Thyroid gland (tissue), 4 donors: ENCODE results near the gene DHH. TPM values are rescaled to one million over a fixed set of nuclear protein-coding genes. Genes with fewer than 3 reads are reported as not detected.

ENCODE experiments used
- DNase-seq, 2 donors: peaks; one replicate each; pipeline ENCODE4 v3.0.0-alpha.2; 2019
- H3K27ac ChIP-seq, 3 donors: fragments of 200-600 bp; sonication (generic); 1 replicate in 2 of 3; 2 replicates in 1 of 3; pipeline ENCODE4 v1.5.1; 2016 to 2019; ENCODE audit warnings: mild to moderate bottlenecking in 1 of 3, moderate library complexity in 1 of 3
- H3K27me3 ChIP-seq: fragments of 200-600 bp; sonication (generic); one replicate; pipeline ENCODE4 v1.5.1; 2019
- H3K36me3 ChIP-seq, 2 donors: fragments of 200-600 bp; sonication (generic); one replicate each; pipeline ENCODE4 v1.5.1; 2016 to 2019
- H3K4me1 ChIP-seq, 2 donors: fragments of 200-600 bp; sonication (generic); one replicate each; pipeline ENCODE4 v1.5.1; 2017 to 2019
- H3K4me3 ChIP-seq, 3 donors: fragments of 200-600 bp; sonication (generic); replicated peaks in 1 of 3; 1 replicate in 2 of 3; 2 replicates in 1 of 3; pipeline ENCODE4 v1.5.1; 2016; ENCODE audit warnings: mild to moderate bottlenecking in 1 of 3
- H3K9me3 ChIP-seq: fragments of 200-600 bp; sonication (generic); one replicate; pipeline ENCODE4 v1.5.1; 2017
- CTCF ChIP-seq, 6 experiments: fragments of 200-600 bp in 3 of 6; fragments of 450-650 bp in 3 of 6; sonication (generic) in 3 of 6; IDR thresholded peaks; one replicate each; pipeline ENCODE4 v1.5.1; 2016 to 2019; ENCODE audit warnings: antibody characterized with exemption in 6 of 6, mild to moderate bottlenecking in 2 of 6, inconsistent platforms in 1 of 6, moderate library complexity in 1 of 6
- POLR2A ChIP-seq, 2 donors: fragments of 450-650 bp; IDR thresholded peaks; one replicate each; pipeline ENCODE4 v1.6.1; 2017; ENCODE audit warnings: antibody characterized with exemption in 2 of 2, mild to moderate bottlenecking in 2 of 2, moderate library complexity in 1 of 2
- WGBS, 2 donors: methylation state at CpG; one replicate each; pipeline ENCODE4 v1.1.5; 2017; 5-methylcytosine and 5-hydroxymethylcytosine counted together
- intact Hi-C: fragments of 100-400 bp; cut with DNase I; formaldehyde crosslinking; loops from one replicate; pipeline ENCODE4 v1.15.1; 2023
- total RNA-seq, 4 donors: library from RNA; depleted of rRNA; stranded (reverse); fragments of >200 nt; gene quantifications; one replicate each; pipeline ENCODE4 v1.2.3, GENCODE V29; 2016

Gene DHH
- total RNA-seq, 4 donors from 2014 or later = 0.17 to 0.94 (median 0.44) TPM

GRCh38 chr12:49050507-49051372 is 43.9 kb downstream of the DHH start:
- Histone ChIP-seq H3K36me3 (peaks cover 82 to 88% of the 10 kb centered on the region in 2 donors), H3K9me3 (no peaks in the 10 kb centered on the region), H3K27me3 (no peaks in the 10 kb centered on the region), H3K4me3 (no peak overlapping the region), H3K27ac (no peak overlapping the region), H3K4me1 (peaks cover 4 to 6% of the 10 kb centered on the region in 2 donors)
- intact Hi-C loops = no loop called here
- 93 to 94% methylated on average over 13 of the region's 13 CpGs for WGBS, 2 donors
- TF ChIP-seq POLR2A (IDR thresholded peaks at IDR 0.05) = no peak
- TF ChIP-seq CTCF (IDR thresholded peaks at IDR 0.05) = no peak
- DNase-seq = no peak

GRCh38 chr12:49049566-49050224 is 44.9 kb downstream of the DHH start:
- H3K27ac ChIP-seq = no peak overlapping the region
- H3K9me3 ChIP-seq = no peaks in the 10 kb centered on the region
- H3K4me1 ChIP-seq = no peaks in the 10 kb centered on the region
- no peaks in the 10 kb centered on the region for H3K27me3 ChIP-seq
- H3K36me3 ChIP-seq = peaks cover 89 to 96% of the 10 kb centered on the region in 2 donors
- TF ChIP-seq CTCF (IDR thresholded peaks at IDR 0.05) (no peak), POLR2A (IDR thresholded peaks at IDR 0.05) (no peak)
- no peak for DNase-seq
- intact Hi-C loops = no loop called here
- 90 to 91% methylated on average over 17 to 18 of the region's 20 CpGs for WGBS, 2 donors
- no peak overlapping the region for H3K4me3 ChIP-seq

DNA sequence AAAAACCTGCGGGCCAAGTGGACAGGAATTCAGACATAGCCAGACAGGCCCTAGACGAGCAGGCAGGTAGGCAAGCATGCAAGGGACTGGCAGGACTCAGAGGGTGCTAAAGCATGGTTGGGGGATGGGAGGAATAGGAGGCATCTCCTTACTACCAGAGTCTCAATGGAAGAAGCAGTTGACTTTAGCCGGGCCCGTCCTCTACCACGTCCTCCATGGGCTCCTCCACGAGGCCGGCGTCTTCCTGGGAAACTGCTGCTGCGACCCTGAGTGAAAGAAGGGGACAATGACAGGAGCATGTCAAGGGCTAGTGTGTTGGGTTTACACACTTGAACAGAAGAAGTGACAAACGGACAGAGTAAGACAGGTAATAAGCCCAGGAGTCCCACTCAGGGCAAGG is 45.6 kb downstream of the DHH start:
- Histone ChIP-seq H3K4me3 (no peak overlapping the region), H3K4me1 (no peaks in the 10 kb centered on the region), H3K27me3 (no peaks in the 10 kb centered on the region), H3K36me3 (peaks cover 91 to 98% of the 10 kb centered on the region in 2 donors), H3K9me3 (no peaks in the 10 kb centered on the region), H3K27ac (no peak overlapping the region)
- intact Hi-C loops = no loop called here
- DNase-seq = no peak
- TF ChIP-seq CTCF (IDR thresholded peaks at IDR 0.05) (no peak), POLR2A (IDR thresholded peaks at IDR 0.05) (no peak)
- 91 to 94% methylated on average over 10 of the region's 10 CpGs for WGBS, 2 donors

DNA sequence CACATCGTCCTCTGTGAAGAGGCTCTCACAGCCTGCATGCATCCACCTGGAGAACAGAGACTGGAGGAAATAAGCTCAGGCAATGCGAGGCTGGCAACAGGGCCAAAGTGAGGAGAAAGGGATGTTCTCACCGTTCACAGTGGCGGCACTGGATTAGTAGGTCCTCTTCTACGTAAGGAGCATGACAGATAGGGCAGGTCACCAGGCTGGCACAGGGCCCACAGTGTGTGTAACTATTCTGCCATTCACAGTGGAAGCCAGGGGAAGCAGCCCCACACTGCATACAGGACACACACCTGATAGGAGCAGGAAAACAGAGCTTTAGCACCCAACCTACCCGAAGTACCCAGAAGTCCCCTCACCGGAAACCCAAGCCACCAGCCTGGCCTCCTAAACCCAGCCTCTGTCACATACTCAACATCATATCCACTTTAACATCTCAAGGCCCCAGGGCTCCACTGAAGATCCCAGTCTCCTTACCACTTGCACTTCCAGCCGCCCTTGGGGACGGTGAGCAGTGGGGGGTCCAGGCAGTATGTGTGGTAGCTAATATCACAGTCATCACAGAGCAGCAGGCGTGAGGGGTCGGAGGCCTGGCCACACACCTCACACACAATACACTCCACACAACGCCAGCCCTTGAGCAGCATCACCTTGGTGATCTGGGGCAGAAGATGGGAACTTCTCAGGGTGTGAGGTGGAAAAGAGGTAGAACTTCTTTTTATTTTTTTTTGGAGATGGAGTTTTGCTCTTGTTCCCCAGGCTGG is 48.3 kb downstream of the DHH start:
- Histone ChIP-seq H3K4me1 (no peaks in the 10 kb centered on the region), H3K9me3 (no peaks in the 10 kb centered on the region), H3K36me3 (peaks cover 92 to 98% of the 10 kb centered on the region in 2 donors), H3K27me3 (no peaks in the 10 kb centered on the region), H3K4me3 (no peak overlapping the region), H3K27ac (no peak overlapping the region)
- no peak for TF ChIP-seq POLR2A (IDR thresholded peaks at IDR 0.05)
- TF ChIP-seq CTCF (IDR thresholded peaks at IDR 0.05) = no peak
- WGBS, 2 donors = 94 to 95% methylated on average over 11 to 12 of the region's 12 CpGs
- intact Hi-C loops = no loop called here
- no peak for DNase-seq
